T-cell (primary cell): ENCODE measurements around the gene AKAP6. TPM values are rescaled to one million over a fixed set of nuclear protein-coding genes. Genes with fewer than 3 reads are reported as not detected.

Experiments
- ATAC-seq, 4 experiments: fragments of 200-7000 bp in 3 of 4; fragments of 150-1000 bp in 1 of 4; cut with Tn5 transposase; replicated peaks in 1 of 4; 1 replicate in 3 of 4; 2 replicates in 1 of 4; pipeline ENCODE4 v1.10.0; 2021; ENCODE audit warnings: moderate library complexity in 3 of 4, mild to moderate bottlenecking in 2 of 4, moderate number of reproducible peaks in 1 of 4
- CTCF ChIA-PET, 2 donors: fragments of 300-600 bp; sonication (Branson Sonifier 250); formaldehyde crosslinking; loops; one replicate each; lab custom pipeline; 2022; ENCODE audit warnings: antibody characterized with exemption in 2 of 2; lab: Charles Lee
- POLR2A ChIA-PET, 2 donors: fragments of 300-600 bp; sonication (Branson Sonifier 250); formaldehyde crosslinking; loops; one replicate each; lab custom pipeline; 2022; ENCODE audit warnings: antibody characterized with exemption in 2 of 2; lab: Charles Lee
- DNase-seq, 35 experiments: peaks; one replicate each; pipeline versions ENCODE4 v3.0.0 to v3.0.0-alpha.2; 2013 to 2023
- H3K27ac ChIP-seq: one replicate; pipeline ENCODE4 v1.5.1; 2013; ENCODE audit warnings: low read length
- H3K27me3 ChIP-seq, 2 experiments: replicated peaks in 1 of 2; 1 replicate in 1 of 2; 2 replicates in 1 of 2; pipeline versions ENCODE4 v1.6.1 to v1.7.0; 2013; ENCODE audit warnings: low read length in 1 of 2, mixed read lengths in 1 of 2; ENCODE audit not compliant: control insufficient read depth in 2 of 2, insufficient read depth in 2 of 2; ENCODE audit errors: extremely low read depth in 1 of 2
- H3K36me3 ChIP-seq, 2 donors: 1 replicate in 1 of 2; 2 replicates in 1 of 2; pipeline versions ENCODE4 v1.6.1 to v1.7.0; 2013; ENCODE audit warnings: low read length in 1 of 2; ENCODE audit not compliant: control insufficient read depth in 2 of 2, insufficient read depth in 1 of 2; ENCODE audit errors: extremely low read depth in 1 of 2
- H3K4me1 ChIP-seq, 2 experiments: 1 replicate in 1 of 2; 2 replicates in 1 of 2; pipeline versions ENCODE4 v1.6.1 to v1.7.0; 2013; ENCODE audit warnings: low read length in 2 of 2, mixed read lengths in 1 of 2; ENCODE audit not compliant: insufficient read depth in 2 of 2, control insufficient read depth in 1 of 2; ENCODE audit errors: extremely low read depth in 1 of 2
- H3K4me3 ChIP-seq, 2 donors: 1 replicate in 1 of 2; 2 replicates in 1 of 2; pipeline versions ENCODE4 v1.5.1 to v1.7.0; 2013; ENCODE audit warnings: mild to moderate bottlenecking in 2 of 2, low read length in 1 of 2, moderate library complexity in 1 of 2; ENCODE audit not compliant: control insufficient read depth in 1 of 2; ENCODE audit errors: extremely low read depth in 1 of 2
- H3K9me3 ChIP-seq: 2 replicates; pipeline ENCODE4 v1.7.0; 2013
- H3K27ac Mint-ChIP-seq, 2 donors: one replicate each; pipeline ENCODE4 v1.8.0; 2020 to 2021; ENCODE audit warnings: mild to moderate bottlenecking in 2 of 2, mixed read lengths in 2 of 2
- H3K27me3 Mint-ChIP-seq, 2 donors: one replicate each; pipeline ENCODE4 v1.8.0; 2021 to 2022; ENCODE audit warnings: mixed read lengths in 2 of 2
- H3K36me3 Mint-ChIP-seq: one replicate; pipeline ENCODE4 v1.8.0; 2021; ENCODE audit warnings: mixed read lengths
- H3K4me1 Mint-ChIP-seq, 3 donors: one replicate each; pipeline ENCODE4 v1.8.0; 2020 to 2022; ENCODE audit warnings: mixed read lengths in 3 of 3, mild to moderate bottlenecking in 1 of 3
- H3K4me3 Mint-ChIP-seq, 3 donors: one replicate each; pipeline ENCODE4 v1.8.0; 2020 to 2022; ENCODE audit warnings: mild to moderate bottlenecking in 3 of 3, mixed read lengths in 3 of 3, moderate library complexity in 3 of 3
- H3K9me3 Mint-ChIP-seq, 3 donors: one replicate each; pipeline ENCODE4 v1.8.0; 2020 to 2022; ENCODE audit warnings: mixed read lengths in 3 of 3
- WGBS: methylation state at CpG from one replicate; pipeline ENCODE4 v1.1.5; 2013; ENCODE audit warnings: missing lambda C conversion rate; ENCODE audit not compliant: insufficient coverage; 5-methylcytosine and 5-hydroxymethylcytosine counted together
- total RNA-seq, 35 experiments: library from RNA in 6 of 35; stranded (reverse) in 6 of 35; fragments of 120-200 nt in 1 of 35; gene quantifications; one replicate each; pipeline versions ENCODE4 v1.2.1 to v1.2.4 and lab custom pipeline; 2013 to 2026

Gene AKAP6
- total RNA-seq, 5 donors from 2014 or later (not counting 1 experiment from before 2014, with no cell fraction given), result 1.7 to 6.6 (median 2.6) TPM

DNA sequence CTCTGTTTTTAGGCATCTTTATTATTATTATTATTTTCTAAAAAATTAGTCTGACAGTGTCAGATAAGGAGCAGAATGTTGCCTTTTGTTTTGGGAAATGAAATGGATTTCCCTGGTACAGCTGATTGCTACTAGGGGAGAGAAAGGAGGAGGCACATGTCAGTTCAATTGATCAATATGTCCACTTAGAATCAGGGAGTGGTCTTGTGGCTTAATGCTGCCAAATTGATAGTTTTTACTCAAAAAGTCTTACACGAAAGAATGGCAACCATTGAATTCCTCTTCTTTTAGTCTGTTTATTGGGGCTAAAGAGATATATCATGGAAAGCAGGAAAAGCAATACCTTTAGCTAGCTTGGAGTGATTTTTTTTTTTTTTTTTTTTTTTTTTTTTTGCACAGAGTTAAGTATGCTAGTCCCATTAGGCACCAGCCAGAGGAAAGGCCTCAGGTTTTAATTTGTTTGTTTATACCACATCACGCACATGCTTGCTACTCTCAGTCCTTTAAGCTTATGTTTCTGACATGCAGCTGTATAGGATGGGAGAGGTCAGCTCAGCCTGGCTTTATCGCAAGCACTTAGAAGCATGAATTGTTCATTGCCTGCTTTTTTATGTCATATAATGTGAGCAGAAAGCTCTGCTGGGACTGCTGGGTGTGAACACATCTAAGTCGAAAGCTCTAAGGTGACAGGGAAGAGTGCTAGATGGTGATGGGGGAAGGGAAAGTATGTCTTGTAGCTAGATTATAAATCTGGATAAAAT, 1.4 kb downstream of the AKAP6 start:
- Mint-ChIP-seq H3K4me3 (no peak overlapping the region), H3K9me3 (peaks cover 0 to 9% (median 8%) of the 10 kb centered on the region in 3 donors), H3K4me1 (peaks cover 0 to 3% (median 0%) of the 10 kb centered on the region in 3 donors), H3K36me3 (no peaks in the 10 kb centered on the region), H3K27ac (no peak overlapping the region), H3K27me3 (no peaks in the 10 kb centered on the region)
- ChIA-PET POLR2A (interaction anchor here in 1 of 2 donors (0.6 kb wide), 1 partner anchor 372 kb away, joined by 7 read pairs; no protein-coding TSS in a partner anchor), CTCF (no interaction called here)
- H3K36me3 ChIP-seq, result no peaks in the 10 kb centered on the region
- H3K4me1 ChIP-seq, result no peaks in the 10 kb centered on the region
- H3K27me3 ChIP-seq, result no peaks in the 10 kb centered on the region
- H3K27ac ChIP-seq, result no peak overlapping the region
- DNase-seq (no peak), ATAC-seq (no peak)
- 92% methylated on average over 2 of the region's 4 CpGs for WGBS
- H3K4me3 ChIP-seq, result no peak overlapping the region
- H3K9me3 ChIP-seq, result no peaks in the 10 kb centered on the region

DNA sequence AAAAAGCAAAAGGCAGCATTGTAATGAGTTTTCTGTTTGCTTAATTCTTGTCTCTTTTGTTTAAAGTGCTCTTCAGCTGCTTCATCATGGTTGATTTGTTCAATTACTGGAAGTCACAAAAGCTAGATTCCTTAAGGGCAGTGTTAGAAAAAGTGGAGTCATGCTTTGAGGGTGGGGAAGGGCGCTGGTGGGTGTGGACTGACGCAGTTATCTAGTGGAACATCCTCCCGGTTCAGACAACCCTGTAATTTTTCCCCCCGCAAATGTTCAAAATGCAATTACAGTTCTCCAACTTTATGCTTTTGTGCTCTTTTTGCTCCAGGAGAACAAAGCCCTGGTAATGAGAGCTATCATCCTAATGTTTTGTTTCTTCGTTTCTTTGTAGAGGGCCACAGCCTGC, 2.1 kb downstream of the AKAP6 start:
- Mint-ChIP-seq H3K4me3 (no peak overlapping the region), H3K36me3 (no peaks in the 10 kb centered on the region), H3K4me1 (peaks cover 0 to 3% (median 0%) of the 10 kb centered on the region in 3 donors), H3K9me3 (peaks cover 0 to 2% (median 2%) of the 10 kb centered on the region in 3 donors), H3K27ac (no peak overlapping the region), H3K27me3 (no peaks in the 10 kb centered on the region)
- Histone ChIP-seq H3K27ac (no peak overlapping the region), H3K27me3 (no peaks in the 10 kb centered on the region), H3K4me3 (no peak overlapping the region), H3K36me3 (no peaks in the 10 kb centered on the region), H3K9me3 (no peaks in the 10 kb centered on the region), H3K4me1 (no peaks in the 10 kb centered on the region)
- ATAC-seq (no peak), DNase-seq (no peak)
- POLR2A ChIA-PET, result no interaction called here
- CTCF ChIA-PET, result no interaction called here
- WGBS, result 100% methylated on average over 3 of the region's 5 CpGs

DNA sequence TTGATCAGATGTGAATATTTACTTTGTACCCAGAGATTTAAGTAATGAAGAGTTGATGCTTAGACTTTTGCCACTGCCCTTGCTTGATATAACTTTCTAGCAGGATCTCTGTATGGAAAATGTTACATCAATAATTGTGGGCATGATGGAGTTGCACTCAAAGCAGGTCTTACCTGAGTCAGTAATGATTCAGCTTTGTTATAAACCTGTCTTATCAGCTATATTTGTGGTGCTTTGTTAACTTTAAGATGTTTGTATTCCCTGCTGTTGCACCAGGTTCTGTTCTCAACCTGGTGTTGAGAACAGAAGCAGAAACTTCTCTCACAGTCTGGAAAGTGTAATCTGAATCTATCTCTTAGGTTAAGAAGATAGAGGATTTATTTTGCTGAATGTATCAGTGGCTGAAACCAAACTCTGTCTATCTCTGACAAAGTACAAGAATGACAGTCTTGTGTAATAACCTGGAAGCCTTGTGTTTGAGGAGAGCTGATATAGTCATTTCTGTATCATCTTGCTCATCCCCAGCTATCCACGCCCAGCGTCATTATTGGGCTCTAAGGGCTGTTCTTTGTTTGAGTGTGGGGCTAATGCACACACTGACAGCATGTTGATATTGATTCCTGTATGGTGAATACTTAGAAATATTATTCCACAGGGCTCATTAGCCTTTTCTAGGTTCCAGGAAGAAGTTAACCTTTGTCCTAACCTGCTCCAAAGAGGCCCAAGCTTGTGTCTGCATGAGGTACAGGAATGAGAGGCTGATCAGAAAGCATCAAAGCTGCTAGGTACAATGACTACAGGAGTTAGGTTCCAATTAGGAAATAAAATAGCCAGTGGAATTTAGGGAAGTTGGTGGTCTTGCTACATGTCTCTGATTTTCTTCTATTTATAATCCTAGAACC, 3.6 kb downstream of the AKAP6 start:
- Histone ChIP-seq H3K4me1 (no peaks in the 10 kb centered on the region), H3K4me3 (no peak overlapping the region), H3K27ac (no peak overlapping the region), H3K36me3 (no peaks in the 10 kb centered on the region), H3K9me3 (no peaks in the 10 kb centered on the region), H3K27me3 (no peaks in the 10 kb centered on the region)
- Mint-ChIP-seq H3K27me3 (no peaks in the 10 kb centered on the region), H3K4me3 (no peak overlapping the region), H3K4me1 (peaks cover 0 to 2% (median 0%) of the 10 kb centered on the region in 3 donors), H3K9me3 (no peaks in the 10 kb centered on the region), H3K27ac (no peak overlapping the region), H3K36me3 (no peaks in the 10 kb centered on the region)
- no CpG with 5 or more reads among the region's 2 CpGs for WGBS
- CTCF ChIA-PET, result no interaction called here
- ATAC-seq (no peak), DNase-seq (no peak)
- POLR2A ChIA-PET, result no interaction called here

DNA sequence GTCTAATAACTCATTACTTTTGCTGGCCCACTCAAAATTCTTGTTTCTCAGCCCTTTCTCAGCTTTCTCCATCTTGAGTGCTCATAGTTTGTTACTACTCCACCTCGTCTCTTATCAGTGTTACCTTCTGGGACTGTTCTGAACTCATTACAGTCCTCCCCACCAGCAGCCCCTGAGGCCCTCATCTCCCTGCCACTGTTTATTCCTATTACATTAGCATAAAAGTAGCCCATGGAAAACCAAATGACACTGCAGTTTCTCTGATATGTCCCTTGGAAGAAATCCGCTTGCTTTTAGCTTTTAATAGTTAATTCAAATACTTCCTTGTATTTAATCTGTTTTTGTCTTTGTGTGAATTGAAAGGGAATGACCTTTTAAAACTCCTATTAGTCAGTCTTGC, 7.6 kb downstream of the AKAP6 start:
- Mint-ChIP-seq H3K27me3 (no peaks in the 10 kb centered on the region), H3K9me3 (no peaks in the 10 kb centered on the region), H3K27ac (no peak overlapping the region), H3K36me3 (no peaks in the 10 kb centered on the region), H3K4me3 (no peak overlapping the region), H3K4me1 (no peaks in the 10 kb centered on the region)
- Histone ChIP-seq H3K4me1 (no peaks in the 10 kb centered on the region), H3K36me3 (no peaks in the 10 kb centered on the region), H3K27me3 (no peaks in the 10 kb centered on the region), H3K9me3 (no peaks in the 10 kb centered on the region), H3K4me3 (no peak overlapping the region), H3K27ac (no peak overlapping the region)
- WGBS, result 80% methylated on average over 1 of the region's 2 CpGs
- ChIA-PET POLR2A (no interaction called here), CTCF (no interaction called here)
- DNase-seq (no peak), ATAC-seq (no peak)

DNA sequence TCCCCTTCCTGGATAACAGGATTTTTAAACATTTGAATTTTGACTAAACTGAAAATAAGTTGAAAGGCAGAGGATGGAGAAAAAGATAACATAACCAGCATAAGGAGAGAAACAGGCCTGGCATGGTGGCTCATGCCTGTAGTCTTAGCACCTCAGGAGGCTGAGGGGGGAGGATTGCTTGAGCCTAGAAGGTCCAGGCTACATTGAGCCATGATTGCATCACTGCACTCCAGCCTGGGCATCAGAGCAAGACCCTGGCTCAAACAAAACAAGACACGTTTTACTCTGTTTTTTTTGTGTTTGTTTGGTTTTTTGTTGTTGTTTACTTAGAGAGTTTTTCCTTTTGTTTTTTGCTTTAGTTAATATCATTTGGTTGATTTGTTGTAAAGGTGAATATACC, 8.7 kb downstream of the AKAP6 start:
- Mint-ChIP-seq H3K4me3 (no peak overlapping the region), H3K9me3 (no peaks in the 10 kb centered on the region), H3K27ac (no peak overlapping the region), H3K27me3 (no peaks in the 10 kb centered on the region), H3K4me1 (no peaks in the 10 kb centered on the region), H3K36me3 (no peaks in the 10 kb centered on the region)
- no peak for ATAC-seq
- Histone ChIP-seq H3K4me3 (no peak overlapping the region), H3K4me1 (no peaks in the 10 kb centered on the region), H3K9me3 (no peaks in the 10 kb centered on the region), H3K36me3 (no peaks in the 10 kb centered on the region), H3K27ac (no peak overlapping the region), H3K27me3 (no peaks in the 10 kb centered on the region)
- ChIA-PET POLR2A (interaction anchor here in 1 of 2 donors (0.6 kb wide), 1 partner anchor 79 kb away, joined by 3 read pairs; no protein-coding TSS in a partner anchor), CTCF (no interaction called here)
- WGBS, result no CpG with 5 or more reads among the region's 1 CpG
- DNase-seq, result no peak

DNA sequence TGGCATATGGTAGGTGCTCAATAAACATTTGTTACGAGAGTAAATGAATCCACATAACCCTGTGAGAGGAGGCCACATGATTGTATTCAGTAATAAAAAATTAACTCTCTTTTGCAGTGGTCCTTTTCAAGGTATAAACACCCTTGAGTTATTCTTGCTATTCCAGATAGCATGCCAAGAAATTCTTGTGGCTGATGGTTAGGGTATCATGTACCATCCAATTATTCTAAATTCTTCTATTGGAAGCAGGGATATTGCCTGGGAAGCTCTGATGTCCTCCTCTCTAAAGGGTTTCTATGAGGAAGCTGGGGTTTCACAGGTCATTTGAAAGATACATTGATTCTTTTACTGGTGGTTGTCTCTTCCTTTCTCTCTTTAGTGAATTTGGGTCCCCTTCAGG, 10.1 kb downstream of the AKAP6 start:
- Mint-ChIP-seq H3K9me3 (no peaks in the 10 kb centered on the region), H3K4me3 (no peak overlapping the region), H3K36me3 (no peaks in the 10 kb centered on the region), H3K4me1 (no peaks in the 10 kb centered on the region), H3K27me3 (peaks cover 0 to 4% of the 10 kb centered on the region in 2 donors), H3K27ac (no peak overlapping the region)
- no peaks in the 10 kb centered on the region for H3K4me1 ChIP-seq
- POLR2A ChIA-PET, result no interaction called here
- no peak overlapping the region for H3K27ac ChIP-seq
- CTCF ChIA-PET, result interaction anchor here in 1 of 2 donors (0.6 kb wide), 1 partner anchor 133 kb away, joined by 3 read pairs; no protein-coding TSS in a partner anchor
- no peaks in the 10 kb centered on the region for H3K36me3 ChIP-seq
- no CpG with 5 or more reads among the region's 1 CpG for WGBS
- no peak overlapping the region for H3K4me3 ChIP-seq
- H3K27me3 ChIP-seq, result no peaks in the 10 kb centered on the region
- ATAC-seq, result no peak
- DNase-seq, result no peak
- no peaks in the 10 kb centered on the region for H3K9me3 ChIP-seq
